Mesothelial cell of epicardium (in vitro differentiated cells): ENCODE measurements around the gene GHR. TPM values are rescaled to one million over a fixed set of nuclear protein-coding genes. Genes with fewer than 3 reads are reported as not detected.

ENCODE experiments used
- DNase-seq, 2 experiments: peaks; one replicate each; pipeline ENCODE4 v3.0.0; 2021; ENCODE audit warnings: low spot score in 2 of 2; ENCODE audit not compliant: unreplicated experiment in 2 of 2
- H3K27ac Mint-ChIP-seq: 2 replicates; pipeline ENCODE4 v1.8.0; 2021; ENCODE audit warnings: mixed read lengths
- H3K27me3 Mint-ChIP-seq: 2 replicates; pipeline ENCODE4 v1.8.0; 2021; ENCODE audit warnings: low read depth, mixed read lengths
- H3K36me3 Mint-ChIP-seq: 2 replicates; pipeline ENCODE4 v1.8.0; 2021; ENCODE audit warnings: mixed read lengths
- H3K4me1 Mint-ChIP-seq: 2 replicates; pipeline ENCODE4 v1.8.0; 2021; ENCODE audit warnings: mixed read lengths
- H3K4me3 Mint-ChIP-seq: 2 replicates; pipeline ENCODE4 v1.8.0; 2021; ENCODE audit warnings: mild to moderate bottlenecking, moderate library complexity, mixed read lengths
- H3K9me3 Mint-ChIP-seq: 2 replicates; pipeline ENCODE4 v1.8.0; 2021; ENCODE audit warnings: mixed read lengths
- CTCF ChIP-seq: fragments of 200-600 bp; sonication (generic); IDR thresholded peaks from one replicate; pipeline ENCODE4 v1.5.0; 2021; ENCODE audit warnings: antibody characterized with exemption; ENCODE audit not compliant: unreplicated experiment
- total RNA-seq: library from RNA; stranded (reverse); gene quantifications from 3 replicates; pipeline ENCODE4 v1.2.1, GENCODE V29; 2021

The GHR gene
- total RNA-seq, 1 donor from 2014 or later: 7.9 TPM

- DNase-seq: no peak
- Mint-ChIP-seq H3K36me3 (no peaks in the 10 kb centered on the region), H3K27me3 (no peaks in the 10 kb centered on the region), H3K4me1 (peaks cover 20% of the 10 kb centered on the region), H3K4me3 (no peak overlapping the region), H3K9me3 (peaks cover 5% of the 10 kb centered on the region), H3K27ac (no peak overlapping the region)
- no peak for TF ChIP-seq CTCF
Observed at GRCh38 chr5:42596817-42597216, 173.6 kb downstream of the GHR start.

GRCh38 chr5:42597318-42597937, 174.2 kb downstream of the GHR start:
- Mint-ChIP-seq H3K9me3 (peaks cover 3% of the 10 kb centered on the region), H3K36me3 (no peaks in the 10 kb centered on the region), H3K27ac (no peak overlapping the region), H3K27me3 (no peaks in the 10 kb centered on the region), H3K4me1 (peaks cover 18% of the 10 kb centered on the region), H3K4me3 (no peak overlapping the region)
- no peak for TF ChIP-seq CTCF
- DNase-seq: no peak

- peaks cover 18% of the 10 kb centered on the region for H3K4me1 Mint-ChIP-seq
- peaks cover 2% of the 10 kb centered on the region for H3K9me3 Mint-ChIP-seq
- H3K4me3 Mint-ChIP-seq: no peak overlapping the region
- no peak for TF ChIP-seq CTCF
- H3K27me3 Mint-ChIP-seq: no peaks in the 10 kb centered on the region
- H3K27ac Mint-ChIP-seq: no peak overlapping the region
- no peaks in the 10 kb centered on the region for H3K36me3 Mint-ChIP-seq
- DNase-seq: no peak
Observed at GRCh38 chr5:42598311-42598710, 175.1 kb downstream of the GHR start.

- peaks cover 14% of the 10 kb centered on the region for H3K4me1 Mint-ChIP-seq
Observed at GRCh38 chr5:42599106-42599505, 175.9 kb downstream of the GHR start.

GRCh38 chr5:42600441-42600840, 177.2 kb downstream of the GHR start:
- DNase-seq: no peak
- no peak for TF ChIP-seq CTCF
- Mint-ChIP-seq H3K9me3 (peaks cover 5% of the 10 kb centered on the region), H3K27me3 (no peaks in the 10 kb centered on the region), H3K27ac (no peak overlapping the region), H3K4me3 (no peak overlapping the region), H3K36me3 (no peaks in the 10 kb centered on the region), H3K4me1 (peaks cover 19% of the 10 kb centered on the region)

More at GRCh38 chr5:42599106-42599505, 175.9 kb downstream of the GHR start:
- Mint-ChIP-seq H3K9me3 (peaks cover 5% of the 10 kb centered on the region), H3K36me3 (no peaks in the 10 kb centered on the region), H3K4me3 (no peak overlapping the region), H3K27ac (no peak overlapping the region), H3K27me3 (no peaks in the 10 kb centered on the region)
- TF ChIP-seq CTCF: no peak
- DNase-seq: no peak
